HG03457 (cell line): Measurements from ENCODE around the gene NMB.

Experiments used
- ATAC-seq: cut with Tn5 transposase; IDR thresholded peaks from one replicate; pipeline ENCODE4 v1.9.1; 2021; ENCODE audit warnings: moderate number of reproducible peaks; ENCODE audit not compliant: unreplicated experiment

The NMB gene

DNA sequence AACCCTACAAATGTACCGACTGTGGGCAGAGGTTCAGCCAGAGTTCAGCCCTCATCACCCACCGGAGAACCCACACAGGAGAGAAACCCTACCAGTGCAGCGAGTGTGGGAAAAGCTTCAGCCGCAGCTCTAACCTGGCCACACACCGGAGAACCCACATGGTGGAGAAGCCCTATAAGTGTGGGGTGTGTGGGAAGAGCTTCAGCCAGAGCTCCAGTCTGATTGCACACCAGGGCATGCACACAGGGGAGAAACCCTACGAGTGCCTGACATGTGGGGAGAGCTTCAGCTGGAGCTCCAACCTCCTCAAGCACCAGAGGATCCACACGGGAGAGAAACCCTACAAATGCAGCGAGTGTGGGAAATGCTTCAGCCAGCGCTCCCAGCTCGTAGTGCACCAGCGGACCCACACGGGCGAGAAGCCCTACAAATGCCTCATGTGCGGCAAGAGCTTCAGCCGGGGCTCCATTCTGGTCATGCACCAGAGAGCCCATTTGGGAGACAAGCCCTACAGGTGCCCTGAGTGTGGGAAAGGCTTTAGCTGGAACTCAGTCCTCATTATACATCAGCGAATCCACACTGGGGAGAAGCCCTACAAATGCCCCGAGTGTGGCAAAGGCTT is 36.5 kb downstream of the NMB start:
- ATAC-seq: no peak

DNA sequence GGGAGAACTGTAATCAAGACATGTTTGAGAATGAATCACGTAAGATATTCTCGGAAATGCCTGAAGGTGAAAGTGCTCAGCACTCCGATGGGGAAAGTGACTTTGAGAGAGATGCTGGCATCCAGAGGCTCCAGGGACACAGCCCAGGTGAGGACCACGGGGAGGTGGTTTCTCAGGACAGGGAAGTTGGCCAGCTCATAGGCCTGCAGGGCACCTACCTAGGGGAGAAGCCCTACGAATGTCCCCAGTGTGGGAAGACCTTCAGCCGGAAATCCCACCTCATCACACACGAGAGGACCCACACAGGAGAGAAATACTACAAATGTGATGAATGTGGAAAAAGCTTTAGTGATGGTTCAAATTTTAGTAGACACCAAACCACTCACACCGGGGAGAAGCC is 37.4 kb downstream of the NMB start:
- ATAC-seq: no peak

DNA sequence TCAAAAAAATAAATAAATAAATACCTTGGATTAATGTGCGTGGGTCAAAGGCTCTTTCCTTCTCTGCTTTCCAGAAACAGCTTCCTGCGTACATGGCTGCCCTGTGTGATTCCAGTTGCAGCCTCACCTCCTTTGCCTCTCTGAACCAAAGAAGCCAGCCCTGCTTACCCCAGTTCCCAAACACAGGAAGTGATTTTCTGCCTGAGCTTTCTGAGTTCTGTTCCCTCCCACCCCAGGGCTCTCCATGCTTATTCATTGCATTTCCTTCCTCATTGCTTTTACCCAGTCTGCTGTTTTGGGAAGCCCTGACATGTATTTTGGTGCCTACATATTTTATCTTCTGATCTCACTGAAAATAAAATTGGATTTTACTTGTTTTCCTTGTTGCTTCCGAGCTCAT is 41.8 kb downstream of the NMB start:
- ATAC-seq: no peak

DNA sequence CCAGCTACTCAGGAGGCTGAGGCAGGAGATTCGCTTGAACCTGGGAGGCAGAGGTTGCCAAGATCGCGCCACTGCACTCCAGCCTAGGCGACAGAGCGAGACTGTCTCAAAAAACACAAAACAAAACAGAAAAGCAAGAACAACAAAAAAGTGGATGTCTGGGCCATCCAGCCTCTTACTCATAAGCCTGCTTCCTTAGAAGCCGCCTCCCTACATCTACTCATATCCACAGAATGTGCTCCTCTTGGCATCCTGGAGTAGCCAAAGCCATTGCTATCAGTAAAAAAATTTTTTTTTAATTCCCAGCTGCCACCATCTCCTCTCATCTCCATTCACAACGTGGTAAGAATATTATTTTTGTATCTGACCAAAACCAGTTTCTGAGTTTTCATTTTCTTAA is 46.4 kb downstream of the NMB start:
- no peak for ATAC-seq

DNA sequence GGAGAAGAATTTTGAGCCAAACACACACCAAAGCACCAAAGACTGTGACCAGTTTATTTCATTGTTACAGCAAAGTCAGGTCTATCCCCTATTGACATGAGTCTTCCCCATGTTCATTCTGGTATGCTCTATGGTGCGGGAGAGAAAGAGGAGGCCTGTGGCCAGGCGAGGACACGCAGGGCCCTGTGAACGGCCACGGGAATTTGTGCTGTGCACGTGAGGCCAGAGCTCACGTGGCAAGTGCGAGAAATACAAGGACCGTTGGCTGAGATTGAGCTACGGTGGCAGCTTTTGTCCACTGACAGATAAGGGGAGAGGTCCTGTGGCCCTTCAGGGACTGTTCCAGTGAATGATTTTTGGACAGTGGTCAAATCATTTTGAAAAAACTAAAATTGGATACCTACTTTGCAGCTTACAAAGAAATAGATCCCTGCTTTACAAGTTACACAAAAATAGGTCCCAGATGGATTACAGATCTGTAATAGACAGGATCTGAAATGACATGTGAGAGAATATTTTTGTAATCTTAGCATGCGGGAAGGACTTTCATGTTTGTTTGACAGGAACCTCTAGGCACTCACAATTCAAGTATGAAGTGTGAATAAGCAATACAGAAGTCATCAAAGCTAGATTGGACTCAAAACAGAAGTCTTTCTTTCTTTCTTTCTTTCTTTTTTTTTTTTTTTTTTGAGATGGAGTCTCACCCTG is 48.0 kb downstream of the NMB start:
- ATAC-seq: no peak

DNA sequence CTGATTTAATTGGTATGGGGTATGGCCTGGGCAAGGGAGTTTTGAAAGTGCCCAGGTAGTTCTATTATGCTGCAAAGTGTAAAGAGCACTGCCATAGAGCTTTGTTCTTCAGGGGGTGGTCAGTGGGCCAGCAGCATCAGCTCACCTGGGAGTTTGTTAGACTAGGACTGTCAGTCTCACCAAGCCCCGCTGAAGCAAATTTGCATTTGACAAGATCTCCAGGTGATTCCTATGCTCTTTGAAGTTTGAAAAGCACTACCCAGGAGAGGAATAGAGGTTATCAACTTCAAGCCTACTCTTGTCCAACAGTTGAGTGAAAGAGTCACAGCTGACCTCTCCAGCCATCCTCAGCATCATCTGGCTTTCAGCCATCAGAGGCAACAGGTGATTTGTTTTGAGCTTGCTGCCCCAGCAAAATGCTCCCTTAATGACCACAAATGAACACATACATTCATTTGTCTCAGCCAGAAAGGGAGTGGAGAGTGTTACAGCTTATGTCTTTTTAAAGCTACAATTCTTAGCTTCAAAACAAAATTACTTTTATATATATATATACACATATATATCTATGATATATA is 49.2 kb downstream of the NMB start:
- no peak for ATAC-seq

DNA sequence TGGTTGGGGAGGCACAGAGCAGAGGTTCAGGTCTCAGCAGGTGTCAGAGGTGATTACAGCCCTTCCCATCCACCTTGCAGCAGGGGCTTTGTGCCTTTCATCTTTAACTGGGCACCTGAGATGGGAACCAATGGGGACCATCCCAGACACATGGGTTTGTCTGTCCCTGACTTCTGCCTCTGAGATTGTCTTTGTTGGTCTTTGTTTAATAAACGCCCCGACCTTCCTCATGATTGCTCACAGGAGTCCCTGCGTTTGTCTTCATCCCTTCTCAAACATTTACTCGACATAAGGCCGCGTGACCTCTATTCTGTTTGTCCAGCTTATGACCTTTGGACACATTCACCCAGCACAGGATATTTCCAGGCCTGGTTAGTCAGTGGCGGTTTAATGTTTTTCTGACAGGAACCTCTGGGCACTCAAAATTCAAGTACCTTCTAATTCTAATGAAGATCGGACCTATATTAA is 51.3 kb downstream of the NMB start:
- no peak for ATAC-seq

DNA sequence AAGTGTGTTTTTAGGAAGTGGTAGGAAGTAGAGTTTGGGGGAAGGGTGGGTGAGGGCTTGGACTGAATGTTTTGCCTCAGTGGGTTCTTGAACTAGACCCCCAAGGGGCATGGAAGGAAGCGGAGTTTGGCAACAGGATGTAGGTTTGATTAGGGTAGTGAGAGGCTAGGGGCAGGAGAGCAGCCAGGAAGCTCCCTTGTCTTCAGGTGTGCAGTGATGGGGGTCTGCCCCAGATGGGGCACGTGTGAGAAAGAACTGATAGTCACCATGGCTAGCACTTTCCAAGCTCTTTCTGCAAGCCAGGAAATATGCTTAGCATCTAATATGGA is 52.5 kb downstream of the NMB start:
- no peak for ATAC-seq
